PC-3 (cell line): ENCODE results near the gene ANKIB1. TPM values are rescaled to one million over a fixed set of nuclear protein-coding genes. Genes with fewer than 3 reads are reported as not detected.

Experiments
- ATAC-seq: fragments of 200-7000 bp; cut with Tn5 transposase; 2 replicates; pipeline ENCODE4 v1.9.1; 2020; ENCODE audit warnings: mild to moderate bottlenecking, moderate library complexity
- BruUV-seq: library from RNA; stranded (reverse); fragments of 400-500 nt; replicated peaks from 2 replicates; lab custom pipeline; 2021; lab: Mats Ljungman, UMichigan
- CTCF ChIA-PET: fragments of 300-600 bp; sonication (Branson Sonifier 250); formaldehyde crosslinking; loops from one replicate; lab custom pipeline; 2022; ENCODE audit warnings: antibody characterized with exemption; lab: Charles Lee
- POLR2A ChIA-PET: fragments of 300-600 bp; sonication (Branson Sonifier 250); formaldehyde crosslinking; loops from one replicate; lab custom pipeline; 2022; ENCODE audit warnings: antibody characterized with exemption; ENCODE audit not compliant: unreplicated experiment; lab: Charles Lee
- DNase-seq: peaks from one replicate; pipeline ENCODE4 v3.0.0-alpha.2; 2015
- H2AFZ ChIP-seq: fragments of 300-600 bp; sonication (generic); 2 replicates; pipeline ENCODE4 v1.6.0; 2016; ENCODE audit warnings: antibody characterized with exemption, low read length
- H3F3A ChIP-seq: fragments of 300-600 bp; sonication (generic); one replicate; pipeline ENCODE4 v1.6.0; 2017; ENCODE audit warnings: antibody characterized with exemption, low read length, control low read depth, mild to moderate bottlenecking; ENCODE audit not compliant: unreplicated experiment
- H3K27ac ChIP-seq: fragments of 300-600 bp; sonication (generic); 2 replicates; pipeline ENCODE4 v1.5.1; 2016; ENCODE audit warnings: mild to moderate bottlenecking, low read length
- H3K27me3 ChIP-seq: fragments of 300-600 bp; sonication (generic); 2 replicates; pipeline ENCODE4 v1.6.1; 2016; ENCODE audit warnings: low read length, mixed read lengths
- H3K36me3 ChIP-seq: fragments of 300-600 bp; sonication (generic); 2 replicates; pipeline ENCODE4 v1.6.1; 2016; ENCODE audit warnings: low read depth, mixed run types, low read length, mixed read lengths
- H3K4me1 ChIP-seq: fragments of 300-600 bp; sonication (generic); 2 replicates; pipeline ENCODE4 v1.5.1; 2016; ENCODE audit warnings: low read length; ENCODE audit not compliant: insufficient read depth
- H3K4me2 ChIP-seq: fragments of 300-600 bp; sonication (generic); 2 replicates; pipeline ENCODE4 v1.6.0; 2016; ENCODE audit warnings: low read length
- H3K4me3 ChIP-seq: fragments of 300-600 bp; sonication (generic); 2 replicates; pipeline ENCODE4 v1.5.1; 2016; ENCODE audit warnings: mild to moderate bottlenecking, low read length, mixed read lengths
- H3K79me2 ChIP-seq: fragments of 300-600 bp; sonication (generic); 2 replicates; pipeline ENCODE4 v1.6.1; 2017; ENCODE audit warnings: low read length, mixed read lengths
- H3K9ac ChIP-seq: fragments of 300-600 bp; sonication (generic); 2 replicates; pipeline ENCODE4 v1.6.0; 2016; ENCODE audit warnings: mild to moderate bottlenecking, low read length
- H3K9me2 ChIP-seq: fragments of 300-600 bp; sonication (generic); replicated peaks from 2 replicates; pipeline ENCODE4 v1.6.1; 2016; ENCODE audit warnings: mixed run types, low read length, mixed read lengths
- H3K9me3 ChIP-seq: fragments of 300-600 bp; sonication (generic); 2 replicates; pipeline ENCODE4 v1.6.1; 2016; ENCODE audit warnings: low read length, mixed read lengths
- H4K20me1 ChIP-seq: fragments of 300-600 bp; sonication (generic); 2 replicates; pipeline ENCODE4 v1.6.1; 2016; ENCODE audit warnings: low read length, mixed read lengths
- CTCF ChIP-seq: fragments of 300-600 bp; sonication (generic); conservative IDR thresholded peaks from 2 replicates; pipeline ENCODE4 v1.5.1; 2017; ENCODE audit warnings: antibody characterized with exemption, low read depth, mild to moderate bottlenecking, low read length
- EZH2 ChIP-seq: fragments of 300-600 bp; sonication (generic); IDR thresholded peaks from one replicate; pipeline ENCODE4 v1.6.1; 2017; ENCODE audit warnings: antibody characterized with exemption, mild to moderate bottlenecking, low read length; ENCODE audit not compliant: unreplicated experiment
- EZH2phosphoT487 ChIP-seq: fragments of 300-600 bp; sonication (generic); IDR thresholded peaks from 2 replicates; pipeline ENCODE4 v1.6.1; 2018; ENCODE audit warnings: mild to moderate bottlenecking, antibody characterized with exemption, low read length, borderline replicate concordance
- intact Hi-C: fragments of 100-400 bp; cut with micrococcal nuclease; formaldehyde crosslinking; loops from 2 replicates; pipeline ENCODE4 v1.9.0; 2023
- total RNA-seq: library from RNA; depleted of rRNA; stranded (reverse); fragments of >200 nt; gene quantifications from 2 replicates; pipeline ENCODE4 v1.2.3, GENCODE V29; 2014

Gene ANKIB1
- total RNA-seq, 1 experiment from 2014 or later: 32.1 TPM

GRCh38 chr7:92281031-92281430 lies 35.3 kb downstream of the ANKIB1 start:
- Histone ChIP-seq H3K9ac (no peak overlapping the region), H3F3A (no peaks in the 10 kb centered on the region), H2AFZ (no peak overlapping the region), H3K36me3 (peaks cover 6% of the 10 kb centered on the region; the same call in 1 of the 2 replicates), H3K79me2 (peaks cover 57% of the 10 kb centered on the region), H3K9me3 (no peaks in the 10 kb centered on the region), H3K27ac (no peak overlapping the region), H3K4me1 (no peaks in the 10 kb centered on the region), H3K4me2 (no peak overlapping the region), H3K4me3 (no peak overlapping the region), H4K20me1 (no peaks in the 10 kb centered on the region), H3K27me3 (no peaks in the 10 kb centered on the region), H3K9me2 (no peaks in the 10 kb centered on the region)
- no peak for ATAC-seq
- intact Hi-C loops: no loop called here
- BruUV-seq: no TSS peak
- ChIA-PET POLR2A (interaction anchor here (0.6 kb wide), 1 partner anchor 114 kb away, joined by 3 read pairs; no protein-coding TSS in a partner anchor), CTCF (no interaction called here)
- DNase-seq: no peak
- TF ChIP-seq EZH2 (no peak), EZH2phosphoT487 (no peak), CTCF (no peak)

GRCh38 chr7:92282221-92282814 lies 36.5 kb downstream of the ANKIB1 start:
- no peaks in the 10 kb centered on the region for H3K9me3 ChIP-seq
- DNase-seq (no peak), ATAC-seq (no peak)
- no TSS peak for BruUV-seq
- H3K4me3 ChIP-seq: no peak overlapping the region
- no peaks in the 10 kb centered on the region for H3K4me1 ChIP-seq
- H3K9ac ChIP-seq: no peak overlapping the region
- H2AFZ ChIP-seq: no peak overlapping the region
- intact Hi-C loops: no loop called here
- ChIA-PET POLR2A (no interaction called here), CTCF (no interaction called here)
- H3K36me3 ChIP-seq: peaks cover 11% of the 10 kb centered on the region
- no peaks in the 10 kb centered on the region for H3K9me2 ChIP-seq
- no peaks in the 10 kb centered on the region for H3F3A ChIP-seq
- H3K27ac ChIP-seq: no peak overlapping the region
- TF ChIP-seq EZH2phosphoT487: no peak
- TF ChIP-seq EZH2: no peak
- no peak for TF ChIP-seq CTCF
- H3K27me3 ChIP-seq: no peaks in the 10 kb centered on the region
- H4K20me1 ChIP-seq: no peaks in the 10 kb centered on the region
- H3K4me2 ChIP-seq: no peak overlapping the region
- peaks cover 54% of the 10 kb centered on the region for H3K79me2 ChIP-seq

DNA sequence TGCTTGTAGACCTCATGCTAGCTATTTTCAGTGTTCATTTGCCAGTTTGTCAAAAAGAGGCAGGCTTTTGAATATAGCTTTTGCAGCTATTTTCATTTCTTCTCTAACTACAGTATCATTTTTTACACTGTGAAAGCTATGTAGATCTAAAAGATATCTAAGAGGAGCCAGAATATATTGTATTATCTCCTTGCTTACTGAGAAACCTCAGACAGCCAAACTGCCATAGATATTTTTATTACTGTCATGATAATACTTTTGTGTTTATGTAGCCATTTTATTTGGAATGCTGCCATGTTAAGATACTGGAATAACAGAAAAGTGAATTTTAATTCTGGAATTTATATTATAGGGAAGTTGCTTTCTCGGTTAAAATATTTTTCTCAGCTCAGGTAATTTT lies 37.2 kb downstream of the ANKIB1 start:
- Histone ChIP-seq H3K9ac (no peak overlapping the region), H3K79me2 (peaks cover 52% of the 10 kb centered on the region), H3K27me3 (no peaks in the 10 kb centered on the region), H2AFZ (no peak overlapping the region), H3K4me1 (no peaks in the 10 kb centered on the region), H3K36me3 (peaks cover 12% of the 10 kb centered on the region), H3K4me2 (no peak overlapping the region), H3K4me3 (no peak overlapping the region), H3K27ac (no peak overlapping the region), H3K9me3 (no peaks in the 10 kb centered on the region), H4K20me1 (no peaks in the 10 kb centered on the region), H3K9me2 (no peaks in the 10 kb centered on the region), H3F3A (no peaks in the 10 kb centered on the region)
- intact Hi-C loops: no loop called here
- TF ChIP-seq CTCF (no peak), EZH2 (no peak), EZH2phosphoT487 (no peak)
- BruUV-seq: no TSS peak
- ATAC-seq (no peak), DNase-seq (no peak)
- ChIA-PET CTCF (no interaction called here), POLR2A (no interaction called here)
